Adrenal gland (tissue), 5 donors: ENCODE data around the gene SSPN.

ENCODE experiments used
- CTCF ChIP-seq, 6 experiments: fragments of 450-650 bp in 4 of 6; fragments of 200-600 bp in 2 of 6; sonication (generic) in 1 of 6; IDR thresholded peaks; 1 replicate in 5 of 6; 2 replicates in 1 of 6; pipeline versions ENCODE4 v1.5.1 to v1.8.0; 2016 to 2021; ENCODE audit warnings: antibody characterized with exemption in 6 of 6, mild to moderate bottlenecking in 2 of 6, moderate library complexity in 1 of 6
- POLR2A ChIP-seq, 2 donors: fragments of 450-650 bp; IDR thresholded peaks; one replicate each; pipeline ENCODE4 v1.6.1; 2017; ENCODE audit warnings: antibody characterized with exemption in 2 of 2, mild to moderate bottlenecking in 2 of 2, moderate library complexity in 1 of 2
- donor health status: DM: no; HTN: no; CAD: no.

GRCh38 chr12:26176725-26177124 lies 18.6 kb upstream of the SSPN start:
- no peak for TF ChIP-seq CTCF (IDR thresholded peaks at IDR 0.05)
- TF ChIP-seq POLR2A (IDR thresholded peaks at IDR 0.05) = no peak
